NCI-H524 treated with DMSO at 0.1 percent for 48 hours (cell line): ENCODE data around the gene EPN2.

Experiments used
- DNase-seq: peaks from one replicate; lab custom pipeline; 2025; lab: John Stamatoyannopoulos, UW

EPN2 gene

GRCh38 chr17:19331134-19331533 lies 94.0 kb downstream of the EPN2 start:
- no peak for DNase-seq

GRCh38 chr17:19331543-19332245 lies 94.5 kb downstream of the EPN2 start:
- no peak for DNase-seq

- no peak for DNase-seq
Measured at GRCh38 chr17:19332371-19333131, 95.4 kb downstream of the EPN2 start.

GRCh38 chr17:19333132-19333440 lies 95.9 kb downstream of the EPN2 start:
- no peak for DNase-seq

GRCh38 chr17:19333736-19334290 lies 96.6 kb downstream of the EPN2 start:
- no peak for DNase-seq

GRCh38 chr17:19334331-19334730 lies 97.2 kb downstream of the EPN2 start:
- DNase-seq: no peak

GRCh38 chr17:19335951-19336631 lies 98.9 kb downstream of the EPN2 start:
- DNase-seq: no peak

GRCh38 chr17:19336938-19337711 lies 100.0 kb downstream of the EPN2 start:
- DNase-seq: no peak

- no peak for DNase-seq
Measured at GRCh38 chr17:19337712-19338023, 100.5 kb downstream of the EPN2 start.

- no peak for DNase-seq
Measured at GRCh38 chr17:19338031-19338990, 101.1 kb downstream of the EPN2 start.

- DNase-seq: no peak
Measured at GRCh38 chr17:19339341-19339815, 102.2 kb downstream of the EPN2 start.

- no peak for DNase-seq
Measured at GRCh38 chr17:19341211-19341631, 104.1 kb downstream of the EPN2 start.

GRCh38 chr17:19341641-19342610 lies 104.8 kb downstream of the EPN2 start:
- DNase-seq: no peak

- DNase-seq: no peak
Measured at GRCh38 chr17:19342611-19343255, 105.6 kb downstream of the EPN2 start.

GRCh38 chr17:19343256-19343630 lies 106.1 kb downstream of the EPN2 start:
- no peak for DNase-seq

- no peak for DNase-seq
Measured at GRCh38 chr17:19343671-19344151, 106.5 kb downstream of the EPN2 start.

GRCh38 chr17:19344311-19345066 lies 107.3 kb downstream of the EPN2 start:
- DNase-seq: no peak

- DNase-seq: no peak
Measured at GRCh38 chr17:19345067-19345460, 107.9 kb downstream of the EPN2 start.
